ENCODE data around the gene NUDT14. TPM values are rescaled to one million over a fixed set of nuclear protein-coding genes. Genes with fewer than 3 reads are reported as not detected.

NUDT14 gene
- total and polyA plus RNA-seq, 2 experiments from 2014 or later: 14.8 to 38.4 TPM

DNA sequence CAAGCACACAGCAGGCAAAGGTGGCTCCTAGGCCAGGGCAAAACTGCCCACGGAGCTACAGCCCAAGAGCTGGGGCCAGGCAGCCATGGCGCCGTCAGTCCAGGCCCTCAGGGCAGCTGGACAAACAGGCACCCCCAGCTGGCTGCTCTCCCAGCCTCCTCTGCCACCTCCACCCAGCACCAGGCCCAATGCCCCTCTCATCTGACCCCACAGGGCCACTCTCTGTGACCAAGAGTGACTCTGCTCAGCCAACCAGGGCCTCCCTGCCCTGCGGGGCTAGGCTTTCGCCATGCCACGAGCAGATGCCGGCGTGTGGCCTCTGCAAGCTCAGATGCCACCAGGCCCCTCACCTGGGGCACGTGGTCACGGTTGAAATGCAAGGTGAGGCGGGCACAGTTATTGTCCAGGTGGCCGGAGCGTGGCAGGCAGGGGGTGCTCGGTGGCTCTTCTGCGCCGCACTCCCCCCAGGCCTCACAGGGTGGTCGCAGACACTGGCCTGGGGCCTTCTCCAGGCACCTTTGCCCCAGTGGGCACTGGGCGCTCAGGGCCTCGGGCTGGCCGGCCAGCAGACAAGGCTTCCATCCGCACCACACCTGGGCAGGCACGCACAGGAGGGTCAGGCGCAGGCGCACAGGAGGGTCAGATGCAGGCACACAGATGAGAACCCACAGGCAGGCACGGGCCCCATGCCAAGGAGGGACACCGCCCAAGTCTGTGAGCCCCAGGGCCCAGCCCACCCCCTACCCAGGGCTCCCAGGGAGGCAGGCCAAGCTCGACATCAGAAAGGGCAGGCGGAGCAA lies 35.5 kb downstream of the NUDT14 start:
- Mint-ChIP-seq H3K9me3 (peaks cover 14% of the 10 kb centered on the region), H3K36me3 (ENCODE audit: low read depth) (peaks cover 9% of the 10 kb centered on the region; the same call in 2 of the 3 replicates), H3K27me3 (ENCODE audit: insufficient read depth, low read depth, poor library complexity) (peaks cover 4% of the 10 kb centered on the region), H3K4me1 (no peaks in the 10 kb centered on the region), H3K4me3 (no peak overlapping the region), H3K27ac (no peak overlapping the region)
- no peaks in the 10 kb centered on the region for H3K79me2 ChIP-seq (replicated peaks; ENCODE audit: insufficient read depth)
- no peak for ATAC-seq
- no peak overlapping the region for H3K4me2 ChIP-seq
- H3K27me3 ChIP-seq (ENCODE audit: insufficient read depth): no peaks in the 10 kb centered on the region
- no peaks in the 10 kb centered on the region for H3K9me2 ChIP-seq (ENCODE audit: insufficient read depth)
- TF ChIP-seq STAT1 (IDR thresholded peaks at IDR 0.05; ENCODE audit: unreplicated experiment) (no peak), ZNF114 (CRISPR knock-in tag; IDR thresholded peaks at IDR 0.05) (no peak)
- H3K4me3 ChIP-seq: no peak overlapping the region
- no peaks in the 10 kb centered on the region for H3F3A ChIP-seq (replicated peaks; ENCODE audit: low read depth)
- no peak overlapping the region for H3K27ac ChIP-seq (ENCODE audit: low read depth)
- no peak for DNase-seq (ENCODE audit: low spot score)
- no peaks in the 10 kb centered on the region for H3K4me1 ChIP-seq (ENCODE audit: insufficient read depth)
- H4K20me1 ChIP-seq (replicated peaks; ENCODE audit: insufficient read depth): no peaks in the 10 kb centered on the region
- H2AFZ ChIP-seq: no peak overlapping the region
- no peaks in the 10 kb centered on the region for H3K36me3 ChIP-seq (ENCODE audit: insufficient read depth)

- no peaks in the 10 kb centered on the region for H3F3A ChIP-seq (replicated peaks; ENCODE audit: low read depth)
- H3K4me2 ChIP-seq: no peak overlapping the region
- no peak overlapping the region for H3K27ac Mint-ChIP-seq
- no peaks in the 10 kb centered on the region for H3K4me1 Mint-ChIP-seq
- no peak overlapping the region for H2AFZ ChIP-seq
- no peaks in the 10 kb centered on the region for H3K4me1 ChIP-seq (ENCODE audit: insufficient read depth)
- peaks cover 9% of the 10 kb centered on the region; the same call in 2 of the 3 replicates for H3K36me3 Mint-ChIP-seq (ENCODE audit: low read depth)
- no peaks in the 10 kb centered on the region for H3K9me2 ChIP-seq (ENCODE audit: insufficient read depth)
- H3K79me2 ChIP-seq (replicated peaks; ENCODE audit: insufficient read depth): no peaks in the 10 kb centered on the region
- no peaks in the 10 kb centered on the region for H3K36me3 ChIP-seq (ENCODE audit: insufficient read depth)
- DNase-seq (ENCODE audit: low spot score): no peak
- H3K4me3 ChIP-seq: no peak overlapping the region
- peak; percentile 64 for ATAC-seq
- TF ChIP-seq CTCF (conservative IDR thresholded peaks at IDR 0.05; ENCODE audit: low read depth in 2 of 2) (peak; percentile 21 to 45; a peak in 3 of 4 replicates), NANOG (IDR thresholded peaks at IDR 0.05; ENCODE audit: borderline replicate concordance) (no peak), REST (IDR thresholded peaks at IDR 0.05; ENCODE audit: unreplicated experiment) (no peak), ZNF331 (CRISPR knock-in tag; IDR thresholded peaks at IDR 0.05; ENCODE audit: low read depth) (no peak)
- no peak overlapping the region for H3K4me3 Mint-ChIP-seq
- H3K27me3 Mint-ChIP-seq (ENCODE audit: insufficient read depth, low read depth, poor library complexity): peaks cover 7% of the 10 kb centered on the region
- H3K9me3 Mint-ChIP-seq: peaks cover 19% of the 10 kb centered on the region
- H3K27me3 ChIP-seq (ENCODE audit: insufficient read depth): no peaks in the 10 kb centered on the region
- no peak overlapping the region for H3K27ac ChIP-seq (ENCODE audit: low read depth)
- H4K20me1 ChIP-seq (replicated peaks; ENCODE audit: insufficient read depth): no peaks in the 10 kb centered on the region
Observed at GRCh38 chr14:105144666-105145380, 36.3 kb downstream of the NUDT14 start.
